HepG2 (cell line): ENCODE data around the gene SLC13A3. TPM values are rescaled to one million over a fixed set of nuclear protein-coding genes. Genes with fewer than 3 reads are reported as not detected.

ENCODE experiments used
- FOXJ3 ChIP-seq: sonication (generic); formaldehyde crosslinking; IDR thresholded peaks from 2 replicates; pipeline ENCODE4 v1.4.0; 2020; ENCODE audit warnings: missing genetic modification reagents, mild to moderate bottlenecking, borderline replicate concordance
- NFE2L1 ChIP-seq: sonication (generic); formaldehyde crosslinking; IDR thresholded peaks from 2 replicates; pipeline ENCODE4 v1.4.0; 2020; ENCODE audit warnings: missing genetic modification reagents, mild to moderate bottlenecking, borderline replicate concordance
- REL ChIP-seq: sonication (generic); formaldehyde crosslinking; conservative IDR thresholded peaks from 2 replicates; pipeline ENCODE4 v1.8.0; 2022; ENCODE audit warnings: mild to moderate bottlenecking, missing genetic modification reagents, moderate library complexity
- SP2 ChIP-seq: sonication (generic); formaldehyde crosslinking; IDR thresholded peaks from 2 replicates; pipeline ENCODE4 v1.5.1; 2020; ENCODE audit warnings: mild to moderate bottlenecking, missing genetic modification reagents
- THYN1 ChIP-seq: sonication (generic); formaldehyde crosslinking; IDR thresholded peaks from 2 replicates; pipeline ENCODE4 v1.8.1; 2023; ENCODE audit warnings: low read depth, mild to moderate bottlenecking, moderate library complexity, missing genetic modification reagents, borderline replicate concordance
- ZFP1 ChIP-seq: IDR thresholded peaks from 2 replicates; pipeline ENCODE4 v1.6.1; 2016
- ZFP37 ChIP-seq: sonication (generic); formaldehyde crosslinking; IDR thresholded peaks from 2 replicates; pipeline ENCODE4 v1.4.0; 2020; ENCODE audit warnings: missing genetic modification reagents, borderline replicate concordance
- ZFP82 ChIP-seq: sonication (generic); formaldehyde crosslinking; IDR thresholded peaks from 2 replicates; pipeline ENCODE4 v1.5.1; 2020; ENCODE audit warnings: mild to moderate bottlenecking, missing genetic modification reagents, borderline replicate concordance
- ZIK1 ChIP-seq: sonication (generic); formaldehyde crosslinking; IDR thresholded peaks from 2 replicates; pipeline ENCODE4 v1.5.0; 2020; ENCODE audit warnings: mild to moderate bottlenecking, low read depth, missing genetic modification reagents, borderline replicate concordance
- ZNF10 ChIP-seq: sonication (generic); formaldehyde crosslinking; IDR thresholded peaks from 2 replicates; pipeline ENCODE4 v1.4.0; 2020; ENCODE audit warnings: mild to moderate bottlenecking, low read depth, missing genetic modification reagents, borderline replicate concordance
- ZNF383 ChIP-seq: sonication (generic); formaldehyde crosslinking; IDR thresholded peaks from 2 replicates; pipeline ENCODE4 v1.4.0; 2020; ENCODE audit warnings: missing genetic modification reagents, mild to moderate bottlenecking, borderline replicate concordance
- polyA plus RNA-seq, 8 experiments: library from polyadenylated mRNA; depleted of rRNA in 3 of 8; stranded (reverse) in 7 of 8; unstranded in 1 of 8; fragments of >200 nt; fragmentation: Illumina TruSeq in 4 of 8; extraction: Trizol in 4 of 8; gene quantifications; 2 replicates each; pipeline versions ENCODE4 v1.2.1 to v1.2.3, GENCODE V29; 2011 to 2016; ENCODE audit warnings: low read depth in 4 of 8, missing spikeins in 1 of 8, mixed read lengths in 1 of 8; ENCODE audit not compliant: insufficient read depth in 1 of 8
- total RNA-seq, 5 experiments: library from RNA; depleted of rRNA; stranded (reverse); fragments of >200 nt; fragmentation: Illumina TruSeq; extraction: Trizol; gene quantifications; 2 replicates each; pipeline ENCODE4 v1.2.3, GENCODE V29; 2016; ENCODE audit warnings: low read depth in 1 of 5
- TF ChIP-seq, protein P1 (sequence below): sonication (generic); formaldehyde crosslinking; conservative IDR thresholded peaks from 2 replicates; pipeline ENCODE4 v1.4.0; 2020; ENCODE audit warnings: missing genetic modification reagents
- TF ChIP-seq, protein P2 (sequence below): sonication (generic); formaldehyde crosslinking; IDR thresholded peaks from 2 replicates; pipeline ENCODE4 v1.4.0; 2020; ENCODE audit warnings: missing genetic modification reagents, borderline replicate concordance
- TF ChIP-seq, protein P3 (sequence below): sonication (generic); formaldehyde crosslinking; IDR thresholded peaks from 2 replicates; pipeline ENCODE4 v1.8.1; 2022; ENCODE audit warnings: low read depth, mild to moderate bottlenecking, missing genetic modification reagents
- TF ChIP-seq, protein P4 (sequence below): sonication (generic); formaldehyde crosslinking; IDR thresholded peaks from 2 replicates; pipeline ENCODE4 v1.5.0; 2020; ENCODE audit warnings: mild to moderate bottlenecking, low read depth, missing genetic modification reagents, borderline replicate concordance

Gene SLC13A3
- total and polyA plus RNA-seq, 2 of the 13 experiments (the other 11 are each of a cell fraction or from before 2014, with no cell fraction given) = 66.5 to 76.0 TPM

DNA sequence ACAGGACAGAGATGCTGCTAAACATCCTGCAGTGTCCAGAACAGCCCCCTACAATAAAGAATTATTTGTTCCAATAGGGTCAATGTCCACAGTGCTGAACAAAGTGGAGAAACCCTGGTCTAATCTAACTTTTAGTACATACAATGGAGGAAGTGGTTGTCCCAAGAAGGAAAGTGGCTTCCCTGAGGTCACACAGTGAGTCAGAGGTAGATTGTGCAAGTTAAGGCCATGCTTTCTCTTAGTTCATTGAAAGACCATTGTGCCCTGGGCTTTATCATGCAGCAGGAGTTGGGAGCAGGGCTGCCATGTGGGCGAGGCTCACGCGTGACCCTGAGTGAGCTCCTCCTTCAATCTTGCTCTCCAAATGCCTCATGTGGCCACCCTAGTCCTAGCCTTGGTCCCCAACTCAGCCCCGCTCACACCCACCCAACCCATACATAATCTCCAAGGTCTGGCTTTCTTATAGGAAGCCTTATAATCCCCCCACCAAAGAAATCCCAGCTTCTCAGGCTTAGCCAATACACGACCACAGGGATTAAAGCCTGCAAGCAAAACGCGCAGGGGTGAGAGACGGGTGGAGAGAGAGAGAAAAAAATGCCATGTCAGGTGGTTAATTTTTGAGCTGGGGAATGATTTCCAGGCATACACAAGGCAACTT, 19.9 kb downstream of the SLC13A3 start (continued):
- no peak for TF ChIP-seq ZFP82 (CRISPR knock-in tag)
- TF ChIP-seq, protein P1, sequence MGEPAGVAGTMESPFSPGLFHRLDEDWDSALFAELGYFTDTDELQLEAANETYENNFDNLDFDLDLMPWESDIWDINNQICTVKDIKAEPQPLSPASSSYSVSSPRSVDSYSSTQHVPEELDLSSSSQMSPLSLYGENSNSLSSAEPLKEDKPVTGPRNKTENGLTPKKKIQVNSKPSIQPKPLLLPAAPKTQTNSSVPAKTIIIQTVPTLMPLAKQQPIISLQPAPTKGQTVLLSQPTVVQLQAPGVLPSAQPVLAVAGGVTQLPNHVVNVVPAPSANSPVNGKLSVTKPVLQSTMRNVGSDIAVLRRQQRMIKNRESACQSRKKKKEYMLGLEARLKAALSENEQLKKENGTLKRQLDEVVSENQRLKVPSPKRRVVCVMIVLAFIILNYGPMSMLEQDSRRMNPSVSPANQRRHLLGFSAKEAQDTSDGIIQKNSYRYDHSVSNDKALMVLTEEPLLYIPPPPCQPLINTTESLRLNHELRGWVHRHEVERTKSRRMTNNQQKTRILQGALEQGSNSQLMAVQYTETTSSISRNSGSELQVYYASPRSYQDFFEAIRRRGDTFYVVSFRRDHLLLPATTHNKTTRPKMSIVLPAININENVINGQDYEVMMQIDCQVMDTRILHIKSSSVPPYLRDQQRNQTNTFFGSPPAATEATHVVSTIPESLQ (CRISPR knock-in tag) = no peak
- TF ChIP-seq NFE2L1 (CRISPR knock-in tag) = no peak
- no peak for TF ChIP-seq ZNF383 (CRISPR knock-in tag)
- TF ChIP-seq, protein P2, sequence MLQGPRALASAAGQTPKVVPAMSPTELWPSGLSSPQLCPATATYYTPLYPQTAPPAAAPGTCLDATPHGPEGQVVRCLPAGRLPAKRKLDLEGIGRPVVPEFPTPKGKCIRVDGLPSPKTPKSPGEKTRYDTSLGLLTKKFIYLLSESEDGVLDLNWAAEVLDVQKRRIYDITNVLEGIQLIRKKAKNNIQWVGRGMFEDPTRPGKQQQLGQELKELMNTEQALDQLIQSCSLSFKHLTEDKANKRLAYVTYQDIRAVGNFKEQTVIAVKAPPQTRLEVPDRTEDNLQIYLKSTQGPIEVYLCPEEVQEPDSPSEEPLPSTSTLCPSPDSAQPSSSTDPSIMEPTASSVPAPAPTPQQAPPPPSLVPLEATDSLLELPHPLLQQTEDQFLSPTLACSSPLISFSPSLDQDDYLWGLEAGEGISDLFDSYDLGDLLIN = no peak
- TF ChIP-seq REL (CRISPR knock-in tag) = no peak
- no peak for TF ChIP-seq ZIK1 (CRISPR knock-in tag)
- TF ChIP-seq FOXJ3 (CRISPR knock-in tag) = no peak
- TF ChIP-seq THYN1 = no peak
- TF ChIP-seq SP2 (CRISPR knock-in tag) = no peak
- no peak for TF ChIP-seq ZNF10 (CRISPR knock-in tag)
- TF ChIP-seq, protein P3, sequence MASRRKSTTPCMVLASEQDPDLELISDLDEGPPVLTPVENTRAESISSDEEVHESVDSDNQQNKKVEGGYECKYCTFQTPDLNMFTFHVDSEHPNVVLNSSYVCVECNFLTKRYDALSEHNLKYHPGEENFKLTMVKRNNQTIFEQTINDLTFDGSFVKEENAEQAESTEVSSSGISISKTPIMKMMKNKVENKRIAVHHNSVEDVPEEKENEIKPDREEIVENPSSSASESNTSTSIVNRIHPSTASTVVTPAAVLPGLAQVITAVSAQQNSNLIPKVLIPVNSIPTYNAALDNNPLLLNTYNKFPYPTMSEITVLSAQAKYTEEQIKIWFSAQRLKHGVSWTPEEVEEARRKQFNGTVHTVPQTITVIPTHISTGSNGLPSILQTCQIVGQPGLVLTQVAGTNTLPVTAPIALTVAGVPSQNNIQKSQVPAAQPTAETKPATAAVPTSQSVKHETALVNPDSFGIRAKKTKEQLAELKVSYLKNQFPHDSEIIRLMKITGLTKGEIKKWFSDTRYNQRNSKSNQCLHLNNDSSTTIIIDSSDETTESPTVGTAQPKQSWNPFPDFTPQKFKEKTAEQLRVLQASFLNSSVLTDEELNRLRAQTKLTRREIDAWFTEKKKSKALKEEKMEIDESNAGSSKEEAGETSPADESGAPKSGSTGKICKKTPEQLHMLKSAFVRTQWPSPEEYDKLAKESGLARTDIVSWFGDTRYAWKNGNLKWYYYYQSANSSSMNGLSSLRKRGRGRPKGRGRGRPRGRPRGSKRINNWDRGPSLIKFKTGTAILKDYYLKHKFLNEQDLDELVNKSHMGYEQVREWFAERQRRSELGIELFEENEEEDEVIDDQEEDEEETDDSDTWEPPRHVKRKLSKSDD = no peak
- 0 out of 2 replicates have a peak, but pooled peaks have one; percentile 44 for TF ChIP-seq ZFP37 (CRISPR knock-in tag)
- no peak for TF ChIP-seq ZFP1 (CRISPR knock-in tag)
- TF ChIP-seq, protein P4, sequence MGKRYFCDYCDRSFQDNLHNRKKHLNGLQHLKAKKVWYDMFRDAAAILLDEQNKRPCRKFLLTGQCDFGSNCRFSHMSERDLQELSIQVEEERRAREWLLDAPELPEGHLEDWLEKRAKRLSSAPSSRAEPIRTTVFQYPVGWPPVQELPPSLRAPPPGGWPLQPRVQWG (CRISPR knock-in tag) = no peak
